IMR-90 (cell line): ENCODE data around the gene RASSF6.
"Not testable (repeated sequence)": the region's sequence is repeated elsewhere in the genome, so short reads cannot be mapped to it uniquely, and the experiment has no call there.

ENCODE experiments used
- BHLHE40 ChIP-seq: fragments of 150-350 bp; IDR thresholded peaks from 2 replicates; pipeline ENCODE4 v1.6.1; 2016; ENCODE audit warnings: mild to moderate bottlenecking, low read depth, low read length
- CEBPB ChIP-seq: IDR thresholded peaks from 2 replicates; pipeline ENCODE4 v1.6.1; 2012; ENCODE audit warnings: low read depth, low read length, improper control_type of control experiment
- CHD1 ChIP-seq: IDR thresholded peaks from 2 replicates; pipeline ENCODE4 v1.6.1; 2012; ENCODE audit warnings: low read depth, low read length, improper control_type of control experiment
- CTCF ChIP-seq: conservative IDR thresholded peaks from 2 replicates; pipeline ENCODE4 v1.5.1; 2012; ENCODE audit warnings: mild to moderate bottlenecking, low read depth, low read length, improper control_type of control experiment
- FOS ChIP-seq: fragments of 150-350 bp; IDR thresholded peaks from 2 replicates; pipeline ENCODE4 v1.6.1; 2016; ENCODE audit warnings: low read depth, low read length
- MAFK ChIP-seq: IDR thresholded peaks from 2 replicates; pipeline ENCODE4 v1.6.1; 2012; ENCODE audit warnings: low read depth, low read length, improper control_type of control experiment
- MAZ ChIP-seq: IDR thresholded peaks from 2 replicates; pipeline ENCODE4 v1.6.1; 2012; ENCODE audit warnings: low read depth, mild to moderate bottlenecking, low read length, improper control_type of control experiment, moderate library complexity, borderline replicate concordance
- NFE2L2 ChIP-seq: fragments of 150-350 bp; IDR thresholded peaks from 2 replicates; pipeline ENCODE4 v1.6.1; 2016; ENCODE audit warnings: low read depth, mild to moderate bottlenecking, low read length
- POLR2A ChIP-seq: IDR thresholded peaks from 2 replicates; pipeline ENCODE4 v1.6.1; 2012; ENCODE audit warnings: mild to moderate bottlenecking, low read depth, low read length
- RAD21 ChIP-seq: IDR thresholded peaks from 2 replicates; pipeline ENCODE4 v1.6.1; 2012; ENCODE audit warnings: low read length, improper control_type of control experiment
- RCOR1 ChIP-seq: IDR thresholded peaks from 2 replicates; pipeline ENCODE4 v1.6.1; 2012; ENCODE audit warnings: mild to moderate bottlenecking, low read length, improper control_type of control experiment; ENCODE audit not compliant: insufficient replicate concordance
- RFX5 ChIP-seq: IDR thresholded peaks from 2 replicates; pipeline ENCODE4 v1.8.0; 2012; ENCODE audit warnings: low read depth, mild to moderate bottlenecking, low read length, moderate library complexity
- SMC3 ChIP-seq: fragments of 150-350 bp; IDR thresholded peaks from 2 replicates; pipeline ENCODE4 v1.6.1; 2016; ENCODE audit warnings: low read depth, mild to moderate bottlenecking, antibody characterized with exemption, low read length, moderate library complexity
- USF2 ChIP-seq: fragments of 150-350 bp; IDR thresholded peaks from 2 replicates; pipeline ENCODE4 v1.6.1; 2017; ENCODE audit warnings: mild to moderate bottlenecking, antibody characterized with exemption, low read length, low read depth

DNA sequence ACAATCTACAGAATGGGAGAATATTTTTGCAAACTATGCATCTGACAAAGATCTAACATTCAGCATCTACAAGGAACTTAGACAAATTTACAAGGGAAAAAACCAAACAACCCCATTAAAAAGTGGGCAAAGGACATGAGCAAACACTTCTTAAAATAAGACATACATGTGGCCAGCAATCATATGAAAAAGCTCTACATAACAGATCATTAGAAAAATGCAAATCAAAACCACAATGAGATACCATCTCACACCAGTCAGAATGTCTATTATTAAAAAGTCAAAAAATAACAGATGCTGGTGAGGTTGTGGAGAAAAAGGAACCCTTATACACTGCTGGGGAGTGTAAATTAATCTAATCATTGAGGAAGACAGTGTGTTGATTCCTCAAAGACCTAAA, 23.1 kb downstream of the RASSF6 start:
- not testable (repeated sequence) for TF ChIP-seq CTCF, POLR2A, NFE2L2, CEBPB, USF2, BHLHE40, FOS, SMC3, RAD21, RFX5, MAFK, MAZ, CHD1, RCOR1
